ENCODE results near the gene SLC25A51.

SLC25A51 gene

DNA sequence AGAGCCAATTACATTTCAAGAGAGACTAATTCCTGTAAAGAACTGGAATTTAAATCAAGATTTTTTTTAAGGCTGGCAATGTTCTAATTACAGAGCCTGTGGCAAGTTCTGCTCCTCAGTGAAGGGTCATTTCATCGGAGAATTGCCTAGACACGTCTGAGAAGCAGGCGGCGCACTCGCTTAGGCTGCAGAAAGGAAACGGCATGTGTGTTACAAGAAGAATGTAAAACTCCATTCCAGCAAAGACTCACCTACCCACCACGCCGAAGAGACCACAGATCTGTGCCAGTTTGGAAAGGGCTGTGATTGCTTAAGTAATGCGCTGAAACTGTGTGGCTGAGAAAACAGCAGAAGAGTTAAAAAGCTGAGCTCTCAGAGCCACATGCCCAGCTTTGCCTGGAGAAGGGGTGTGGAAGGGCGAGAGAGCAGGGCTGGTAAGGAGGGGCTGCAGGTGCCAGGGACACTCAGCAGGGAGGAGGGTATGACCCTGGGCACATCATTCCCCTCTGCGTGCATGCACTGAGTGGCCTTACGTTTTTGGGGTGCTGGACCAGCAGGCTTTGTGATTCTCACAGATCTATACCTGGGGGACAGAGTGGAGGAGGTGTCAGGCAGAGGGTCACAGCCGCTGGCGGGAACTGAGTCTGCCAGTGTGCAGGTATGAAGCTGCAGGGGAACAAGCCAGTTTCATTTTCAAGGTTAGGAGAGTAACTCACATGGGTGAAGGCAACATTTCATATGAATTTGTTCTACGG lies 17.8 kb upstream of the SLC25A51 start:
- no peak overlapping the region for H3K27ac ChIP-seq (ENCODE audit: extremely low read depth, low read depth, low read length)
- H3K36me3 ChIP-seq (ENCODE audit: control insufficient read depth in 2 of 2, insufficient read depth in 1 of 2, low read length in 2 of 2), result peaks cover 0 to 65% of the 10 kb centered on the region in 2 experiments; a peak in 1 of 3 replicates
- TF ChIP-seq HOXA7 (CRISPR knock-in tag; IDR thresholded peaks at IDR 0.05; ENCODE audit: borderline replicate concordance) (no peak), ZNF48 (tag by site-specific recombination; IDR thresholded peaks at IDR 0.05) (no peak)
- H3K4me3 ChIP-seq (ENCODE audit: low read depth, low read length), result no peak overlapping the region
- H3K9me3 ChIP-seq (ENCODE audit: control insufficient read depth, insufficient read depth, low read depth, low read length), result no peaks in the 10 kb centered on the region
- CTCF ChIA-PET, result interaction anchor here (0.7 to 1.3 kb wide), 3 partner anchors 11 to 653 kb away, joined by 3 to 5 read pairs (median 3); no protein-coding TSS in a partner anchor
- POLR2A ChIA-PET, result no interaction called here
- no peaks in the 10 kb centered on the region for H3K4me1 ChIP-seq (ENCODE audit: control insufficient read depth, insufficient read depth, low read length)

DNA sequence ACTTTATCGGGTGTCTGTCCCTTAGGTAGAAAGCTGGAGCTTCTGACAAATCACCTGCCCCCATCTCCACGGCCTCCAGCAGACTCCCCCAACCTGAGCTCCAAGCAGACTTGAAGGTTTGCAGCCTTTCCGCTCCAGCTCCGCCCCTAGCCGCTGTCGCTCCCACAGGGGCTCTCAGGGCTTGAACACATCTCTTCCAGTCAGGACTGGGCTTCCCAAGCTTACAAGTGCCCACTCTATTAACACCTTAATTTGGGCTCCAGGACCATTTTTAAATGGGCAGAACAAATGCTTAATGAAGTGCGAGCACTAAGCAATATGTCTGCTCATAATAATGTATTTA lies 17.2 kb upstream of the SLC25A51 start:
- Histone ChIP-seq H3K4me1 (ENCODE audit: control insufficient read depth, insufficient read depth, low read length) (no peaks in the 10 kb centered on the region), H3K9me3 (ENCODE audit: control insufficient read depth, insufficient read depth, low read depth, low read length) (no peaks in the 10 kb centered on the region), H3K36me3 (ENCODE audit: control insufficient read depth in 2 of 2, insufficient read depth in 1 of 2, low read length in 2 of 2) (peaks cover 0 to 67% of the 10 kb centered on the region in 2 experiments; a peak in 1 of 3 replicates), H3K27ac (ENCODE audit: extremely low read depth, low read depth, low read length) (no peak overlapping the region), H3K4me3 (ENCODE audit: low read depth, low read length) (no peak overlapping the region)
- ChIA-PET CTCF (interaction anchor here (0.7 to 1.3 kb wide), 4 partner anchors 10 to 653 kb away, joined by 3 to 5 read pairs (median 4); no protein-coding TSS in a partner anchor), POLR2A (no interaction called here)
- TF ChIP-seq ZNF791 (tag by site-specific recombination; IDR thresholded peaks at IDR 0.05), result no peak
- TF ChIP-seq, protein P1, sequence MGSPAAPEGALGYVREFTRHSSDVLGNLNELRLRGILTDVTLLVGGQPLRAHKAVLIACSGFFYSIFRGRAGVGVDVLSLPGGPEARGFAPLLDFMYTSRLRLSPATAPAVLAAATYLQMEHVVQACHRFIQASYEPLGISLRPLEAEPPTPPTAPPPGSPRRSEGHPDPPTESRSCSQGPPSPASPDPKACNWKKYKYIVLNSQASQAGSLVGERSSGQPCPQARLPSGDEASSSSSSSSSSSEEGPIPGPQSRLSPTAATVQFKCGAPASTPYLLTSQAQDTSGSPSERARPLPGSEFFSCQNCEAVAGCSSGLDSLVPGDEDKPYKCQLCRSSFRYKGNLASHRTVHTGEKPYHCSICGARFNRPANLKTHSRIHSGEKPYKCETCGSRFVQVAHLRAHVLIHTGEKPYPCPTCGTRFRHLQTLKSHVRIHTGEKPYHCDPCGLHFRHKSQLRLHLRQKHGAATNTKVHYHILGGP (tag by site-specific recombination; IDR thresholded peaks at IDR 0.05), result no peak
- TF ChIP-seq SCRT1 (tag by site-specific recombination; IDR thresholded peaks at IDR 0.05; ENCODE audit: borderline replicate concordance), result no peak
- TF ChIP-seq SP2 (tag by site-specific recombination; IDR thresholded peaks at IDR 0.05), result no peak
- TF ChIP-seq, protein P2, sequence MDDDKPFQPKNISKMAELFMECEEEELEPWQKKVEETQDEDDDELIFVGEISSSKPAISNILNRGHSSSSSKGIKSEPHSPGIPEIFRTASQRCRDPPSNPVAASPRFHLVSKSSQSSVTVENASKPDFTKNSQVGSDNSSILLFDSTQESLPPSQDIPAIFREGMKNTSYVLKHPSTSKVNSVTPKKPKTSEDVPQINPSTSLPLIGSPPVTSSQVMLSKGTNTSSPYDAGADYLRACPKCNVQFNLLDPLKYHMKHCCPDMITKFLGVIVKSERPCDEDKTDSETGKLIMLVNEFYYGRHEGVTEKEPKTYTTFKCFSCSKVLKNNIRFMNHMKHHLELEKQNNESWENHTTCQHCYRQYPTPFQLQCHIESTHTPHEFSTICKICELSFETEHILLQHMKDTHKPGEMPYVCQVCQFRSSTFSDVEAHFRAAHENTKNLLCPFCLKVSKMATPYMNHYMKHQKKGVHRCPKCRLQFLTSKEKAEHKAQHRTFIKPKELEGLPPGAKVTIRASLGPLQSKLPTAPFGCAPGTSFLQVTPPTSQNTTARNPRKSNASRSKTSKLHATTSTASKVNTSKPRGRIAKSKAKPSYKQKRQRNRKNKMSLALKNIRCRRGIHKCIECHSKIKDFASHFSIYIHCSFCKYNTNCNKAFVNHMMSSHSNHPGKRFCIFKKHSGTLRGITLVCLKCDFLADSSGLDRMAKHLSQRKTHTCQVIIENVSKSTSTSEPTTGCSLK (tag by site-specific recombination; IDR thresholded peaks at IDR 0.05), result no peak
- TF ChIP-seq ZNF621 (tag by site-specific recombination; IDR thresholded peaks at IDR 0.05), result no peak
- TF ChIP-seq HOXA7 (CRISPR knock-in tag; IDR thresholded peaks at IDR 0.05; ENCODE audit: borderline replicate concordance), result no peak
- TF ChIP-seq ZNF335 (tag by site-specific recombination; conservative IDR thresholded peaks at IDR 0.05), result no peak
- TF ChIP-seq ZNF350 (tag by site-specific recombination; IDR thresholded peaks at IDR 0.05), result no peak
- TF ChIP-seq ZNF211 (tag by site-specific recombination; IDR thresholded peaks at IDR 0.05; ENCODE audit: low read depth), result no peak
- no peak for TF ChIP-seq ZNF548 (tag by site-specific recombination; IDR thresholded peaks at IDR 0.05)
- no peak for TF ChIP-seq ZNF433 (tag by site-specific recombination; IDR thresholded peaks at IDR 0.05; ENCODE audit: low read depth)
- TF ChIP-seq, protein P3, sequence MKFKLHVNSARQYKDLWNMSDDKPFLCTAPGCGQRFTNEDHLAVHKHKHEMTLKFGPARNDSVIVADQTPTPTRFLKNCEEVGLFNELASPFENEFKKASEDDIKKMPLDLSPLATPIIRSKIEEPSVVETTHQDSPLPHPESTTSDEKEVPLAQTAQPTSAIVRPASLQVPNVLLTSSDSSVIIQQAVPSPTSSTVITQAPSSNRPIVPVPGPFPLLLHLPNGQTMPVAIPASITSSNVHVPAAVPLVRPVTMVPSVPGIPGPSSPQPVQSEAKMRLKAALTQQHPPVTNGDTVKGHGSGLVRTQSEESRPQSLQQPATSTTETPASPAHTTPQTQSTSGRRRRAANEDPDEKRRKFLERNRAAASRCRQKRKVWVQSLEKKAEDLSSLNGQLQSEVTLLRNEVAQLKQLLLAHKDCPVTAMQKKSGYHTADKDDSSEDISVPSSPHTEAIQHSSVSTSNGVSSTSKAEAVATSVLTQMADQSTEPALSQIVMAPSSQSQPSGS (tag by site-specific recombination; IDR thresholded peaks at IDR 0.05; ENCODE audit: low read depth), result no peak

DNA sequence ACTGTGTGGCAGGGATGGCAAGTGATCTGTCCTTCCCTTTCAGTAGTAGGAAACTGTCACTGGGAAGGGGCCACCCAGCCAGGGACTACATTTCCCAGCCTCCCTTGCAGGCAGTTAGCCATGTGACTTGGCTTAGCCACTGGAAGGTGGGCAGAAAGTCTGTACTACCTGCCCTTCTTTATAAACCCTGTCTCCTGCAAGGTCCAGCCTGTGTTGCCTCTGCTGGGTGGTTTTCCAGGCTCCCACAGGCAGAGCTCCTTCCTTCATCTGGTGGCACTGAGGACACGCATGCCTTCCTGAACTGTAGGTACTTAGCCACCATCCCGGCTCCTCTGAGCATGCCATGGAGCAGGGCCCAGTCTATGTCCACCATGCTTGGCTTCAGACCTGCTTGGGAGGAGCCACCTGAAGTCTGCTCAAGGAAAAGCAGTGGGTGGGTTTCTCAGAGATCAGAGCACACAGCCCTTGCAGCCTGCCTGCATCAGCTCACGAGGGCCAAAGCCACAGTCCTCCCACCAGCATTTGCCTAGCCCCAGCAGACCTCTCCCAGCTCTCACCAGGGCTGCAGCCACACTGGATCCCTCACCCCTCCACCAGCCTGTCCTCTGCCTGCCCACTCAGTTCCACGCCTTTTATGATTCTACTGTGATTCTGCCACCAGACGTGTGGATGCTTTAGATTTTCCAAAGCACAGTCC lies 16.7 kb upstream of the SLC25A51 start:
- Histone ChIP-seq H3K36me3 (ENCODE audit: control insufficient read depth in 2 of 2, insufficient read depth in 1 of 2, low read length in 2 of 2) (peaks cover 0 to 68% of the 10 kb centered on the region in 2 experiments; a peak in 1 of 3 replicates), H3K4me3 (ENCODE audit: low read depth, low read length) (no peak overlapping the region), H3K9me3 (ENCODE audit: control insufficient read depth, insufficient read depth, low read depth, low read length) (no peaks in the 10 kb centered on the region), H3K27ac (ENCODE audit: extremely low read depth, low read depth, low read length) (no peak overlapping the region), H3K4me1 (ENCODE audit: control insufficient read depth, insufficient read depth, low read length) (no peaks in the 10 kb centered on the region)
- ChIA-PET CTCF (interaction anchor here (0.7 to 1.3 kb wide), 3 partner anchors 10 to 654 kb away, joined by 3 to 5 read pairs (median 4); no protein-coding TSS in a partner anchor), POLR2A (no interaction called here)
- no peak for TF ChIP-seq ZNF677 (tag by site-specific recombination; IDR thresholded peaks at IDR 0.05)
- no peak for TF ChIP-seq ZNF121 (tag by site-specific recombination; IDR thresholded peaks at IDR 0.05)
- peak; percentile 26; the same call in 1 of the 2 replicates for TF ChIP-seq ZNF76 (tag by site-specific recombination; IDR thresholded peaks at IDR 0.05; ENCODE audit: borderline replicate concordance, low read depth)
- no peak for TF ChIP-seq ZNF747 (tag by site-specific recombination; IDR thresholded peaks at IDR 0.05)
- no peak for TF ChIP-seq ZNF785 (tag by site-specific recombination; IDR thresholded peaks at IDR 0.05)
- TF ChIP-seq EGR2 (tag by site-specific recombination; IDR thresholded peaks at IDR 0.05; ENCODE audit: low read depth), result peak; percentile 28; the same call in 1 of the 2 replicates
- TF ChIP-seq, protein P4, sequence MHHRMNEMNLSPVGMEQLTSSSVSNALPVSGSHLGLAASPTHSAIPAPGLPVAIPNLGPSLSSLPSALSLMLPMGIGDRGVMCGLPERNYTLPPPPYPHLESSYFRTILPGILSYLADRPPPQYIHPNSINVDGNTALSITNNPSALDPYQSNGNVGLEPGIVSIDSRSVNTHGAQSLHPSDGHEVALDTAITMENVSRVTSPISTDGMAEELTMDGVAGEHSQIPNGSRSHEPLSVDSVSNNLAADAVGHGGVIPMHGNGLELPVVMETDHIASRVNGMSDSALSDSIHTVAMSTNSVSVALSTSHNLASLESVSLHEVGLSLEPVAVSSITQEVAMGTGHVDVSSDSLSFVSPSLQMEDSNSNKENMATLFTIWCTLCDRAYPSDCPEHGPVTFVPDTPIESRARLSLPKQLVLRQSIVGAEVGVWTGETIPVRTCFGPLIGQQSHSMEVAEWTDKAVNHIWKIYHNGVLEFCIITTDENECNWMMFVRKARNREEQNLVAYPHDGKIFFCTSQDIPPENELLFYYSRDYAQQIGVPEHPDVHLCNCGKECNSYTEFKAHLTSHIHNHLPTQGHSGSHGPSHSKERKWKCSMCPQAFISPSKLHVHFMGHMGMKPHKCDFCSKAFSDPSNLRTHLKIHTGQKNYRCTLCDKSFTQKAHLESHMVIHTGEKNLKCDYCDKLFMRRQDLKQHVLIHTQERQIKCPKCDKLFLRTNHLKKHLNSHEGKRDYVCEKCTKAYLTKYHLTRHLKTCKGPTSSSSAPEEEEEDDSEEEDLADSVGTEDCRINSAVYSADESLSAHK (tag by site-specific recombination; IDR thresholded peaks at IDR 0.05), result no peak
- no peak for TF ChIP-seq HOXC10 (CRISPR knock-in tag; IDR thresholded peaks at IDR 0.05)
